T-helper 17 cell (primary cell): ENCODE data around the gene ACOXL. TPM values are rescaled to one million over a fixed set of nuclear protein-coding genes. Genes with fewer than 3 reads are reported as not detected.

Experiments
- total RNA-seq, 4 donors: library from RNA in 2 of 4; stranded (reverse) in 2 of 4; gene quantifications; one replicate each; pipeline ENCODE4 v1.2.3 and lab custom pipeline; 2022 to 2026

ACOXL gene
- total RNA-seq, 2 donors from 2014 or later, result not detected

Other genes with a start within 250 kb of the ACOXL start
- gene RGPD6, start 155.4 kb upstream of the ACOXL start, total RNA-seq, result 100 to 1,000 TPM in 1 of 2 donors, 10 to 100 TPM in 1; 60.8 to 173 TPM
- gene BUB1, start 54.5 kb upstream of the ACOXL start, total RNA-seq, result 1 to 10 TPM; 3.2 to 8.6 TPM